DOHH2 (cell line): ENCODE measurements around the gene TANC1.

Experiments
- CTCF ChIP-seq: fragments of 200-600 bp; sonication (generic); IDR thresholded peaks from one replicate; pipeline ENCODE4 v1.5.1; 2014; ENCODE audit warnings: antibody characterized with exemption, mild to moderate bottlenecking, low read depth, low read length; ENCODE audit not compliant: poor library complexity, severe bottlenecking
- EZH2phosphoT487 ChIP-seq: fragments of 200-600 bp; sonication (generic); IDR thresholded peaks from 2 replicates; pipeline ENCODE4 v1.6.1; 2017; ENCODE audit warnings: borderline replicate concordance, mild to moderate bottlenecking, antibody characterized with exemption, low read length, moderate library complexity, mixed read lengths

- TF ChIP-seq EZH2phosphoT487 (no peak), CTCF (no peak)
Measured at GRCh38 chr2:159129824-159130223, 161.4 kb downstream of the TANC1 start.
